Measurements from ENCODE around the gene GOPC. TPM values are rescaled to one million over a fixed set of nuclear protein-coding genes. Genes with fewer than 3 reads are reported as not detected.

Gene GOPC
- total and polyA plus RNA-seq, 3 donors from 2014 or later = 26.6 to 29.9 (median 28.8) TPM

DNA sequence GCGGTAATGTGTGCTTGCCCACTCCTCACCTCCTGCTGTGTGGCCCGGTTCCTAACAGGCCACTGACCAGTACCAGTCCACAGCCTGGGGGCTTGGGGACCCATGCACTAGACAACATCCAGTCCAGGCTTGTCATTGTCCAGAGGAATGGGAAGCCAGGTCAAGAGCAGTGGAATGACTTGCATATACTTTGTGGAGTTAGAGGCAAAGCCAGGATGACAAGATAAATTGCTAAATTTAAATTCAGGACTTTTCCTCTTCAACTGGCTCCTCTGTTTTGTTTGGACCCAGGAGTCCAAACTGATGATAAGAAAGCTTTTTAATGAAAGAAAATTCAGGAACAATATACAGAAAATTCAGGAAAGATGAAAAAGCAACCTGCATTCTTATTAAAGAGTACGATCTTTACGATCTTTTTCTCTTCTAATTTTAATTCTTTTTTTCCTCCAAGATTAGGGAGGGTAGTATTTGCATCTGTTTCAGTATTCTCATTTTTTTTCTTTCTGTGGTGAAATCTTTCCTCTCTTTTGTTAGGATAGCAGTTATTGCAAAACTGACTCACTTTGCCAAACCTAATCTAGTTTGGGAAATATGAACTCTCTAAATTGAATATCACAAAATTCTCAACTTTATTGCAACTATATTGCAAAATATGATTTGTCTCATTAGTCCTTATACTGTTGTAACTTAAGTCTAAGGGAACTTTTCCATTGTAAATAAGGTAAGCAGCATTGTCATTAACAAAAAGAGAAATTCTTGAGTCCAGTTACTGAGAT, 71.7 kb downstream of the GOPC start:
- Histone ChIP-seq H3K36me3 (ENCODE audit: low read depth, missing control alignments) (no peaks in the 10 kb centered on the region), H3K27ac (no peak overlapping the region), H3K27me3 (no peaks in the 10 kb centered on the region), H3K4me3 (no peak overlapping the region), H3K9me3 (no peaks in the 10 kb centered on the region), H3K4me1 (no peaks in the 10 kb centered on the region)
- intact Hi-C loops (cut with DNase I; ENCODE audit: low total_unique reads) = no loop called here
- DNase-seq = no peak
- TF ChIP-seq POLR2A (IDR thresholded peaks at IDR 0.05) (no peak), CTCF (IDR thresholded peaks at IDR 0.05) (no peak)
- WGBS, 2 donors = 95 to 98% methylated on average over 4 of the region's 4 CpGs

DNA sequence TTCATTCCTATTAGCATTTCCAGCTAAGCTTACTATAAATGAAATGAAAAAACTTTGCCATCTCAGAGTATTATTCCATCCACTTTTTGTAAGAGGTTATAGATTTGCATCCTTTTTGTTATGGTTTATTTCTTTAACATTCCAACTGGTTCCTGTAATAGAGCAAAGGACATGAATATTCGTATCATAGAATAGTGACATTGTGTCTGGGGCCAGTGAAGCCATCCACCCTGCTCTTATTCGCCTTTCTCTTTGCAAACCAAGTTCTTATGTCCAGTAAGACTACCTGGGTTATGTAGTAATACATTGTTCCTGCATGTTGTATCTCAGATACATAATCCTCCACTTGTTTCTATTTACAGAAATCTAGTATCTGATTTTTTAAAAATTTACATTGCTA, 76.7 kb downstream of the GOPC start:
- 90 to 96% methylated on average over 2 of the region's 2 CpGs for WGBS, 2 donors
- Histone ChIP-seq H3K27ac (no peak overlapping the region), H3K4me1 (no peaks in the 10 kb centered on the region), H3K9me3 (no peaks in the 10 kb centered on the region), H3K27me3 (no peaks in the 10 kb centered on the region), H3K4me3 (no peak overlapping the region), H3K36me3 (ENCODE audit: low read depth, missing control alignments) (no peaks in the 10 kb centered on the region)
- no peak for DNase-seq
- TF ChIP-seq CTCF (IDR thresholded peaks at IDR 0.05) (no peak), POLR2A (IDR thresholded peaks at IDR 0.05) (no peak)
- intact Hi-C loops (cut with DNase I; ENCODE audit: low total_unique reads) = no loop called here

- no peak overlapping the region for H3K4me3 ChIP-seq
- no peaks in the 10 kb centered on the region for H3K36me3 ChIP-seq (ENCODE audit: low read depth, missing control alignments)
- WGBS, 2 donors = 87 to 90% methylated on average over 5 of the region's 5 CpGs
- intact Hi-C loops (cut with DNase I; ENCODE audit: low total_unique reads) = no loop called here
- no peaks in the 10 kb centered on the region for H3K9me3 ChIP-seq
- DNase-seq = no peak
- no peak overlapping the region for H3K27ac ChIP-seq
- TF ChIP-seq POLR2A (IDR thresholded peaks at IDR 0.05) (no peak), CTCF (IDR thresholded peaks at IDR 0.05) (no peak)
- no peaks in the 10 kb centered on the region for H3K4me1 ChIP-seq
- H3K27me3 ChIP-seq = no peaks in the 10 kb centered on the region
These were observed 80.4 kb downstream of the GOPC start for GRCh38 chr6:117521791-117522502.

DNA sequence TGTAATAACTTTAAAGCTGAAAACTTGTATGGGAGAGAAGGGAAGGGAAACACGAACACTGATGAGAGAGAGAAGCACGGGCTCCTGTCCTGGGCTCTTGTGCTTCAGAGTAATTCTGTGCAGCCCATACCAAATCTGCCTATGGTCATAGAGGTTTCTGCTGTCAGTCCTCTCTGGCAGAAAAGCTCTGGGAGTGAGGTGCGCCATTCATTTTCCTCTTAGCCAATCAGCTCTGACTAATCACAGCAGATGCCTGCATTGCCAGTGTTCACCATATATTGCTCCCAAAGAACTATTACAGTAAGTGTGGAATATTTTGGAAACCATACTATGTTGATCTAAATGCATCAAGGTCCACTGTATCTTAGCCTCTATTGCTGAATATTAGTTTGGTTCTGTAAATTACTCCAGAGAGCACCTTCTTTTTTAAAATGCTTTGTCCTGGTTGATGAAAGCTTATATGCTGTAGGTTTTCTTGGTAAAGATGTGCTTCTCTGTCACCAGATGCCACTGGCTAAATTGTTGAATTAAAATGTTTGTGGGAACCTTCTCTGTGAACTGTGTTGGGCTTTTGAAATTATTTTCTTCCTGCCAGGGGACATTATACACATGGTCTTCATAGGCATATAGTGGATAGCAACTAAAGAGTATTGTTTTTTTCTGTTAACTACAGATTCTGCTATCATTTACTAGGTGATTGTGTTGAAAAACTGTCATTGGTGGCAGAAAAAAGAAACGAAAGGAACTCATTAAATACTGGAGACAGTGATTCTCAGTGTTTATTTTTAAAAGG, 81.5 kb downstream of the GOPC start:
- no peak for TF ChIP-seq POLR2A (IDR thresholded peaks at IDR 0.05)
- no peak for TF ChIP-seq CTCF (IDR thresholded peaks at IDR 0.05)
- Histone ChIP-seq H3K27ac (no peak overlapping the region), H3K27me3 (no peaks in the 10 kb centered on the region), H3K4me1 (no peaks in the 10 kb centered on the region), H3K36me3 (ENCODE audit: low read depth, missing control alignments) (no peaks in the 10 kb centered on the region), H3K4me3 (no peak overlapping the region), H3K9me3 (no peaks in the 10 kb centered on the region)
- DNase-seq = no peak
- intact Hi-C loops (cut with DNase I; ENCODE audit: low total_unique reads) = no loop called here
- WGBS, 2 donors = 76 to 82% methylated on average over 4 of the region's 4 CpGs
